SK-N-SH (cell line): ENCODE data around the gene PDS5B. TPM values are rescaled to one million over a fixed set of nuclear protein-coding genes. Genes with fewer than 3 reads are reported as not detected.
A peak's percentile ranks its signal among the peaks of the same experiment; 100 is the strongest.

Experiments
- CTCF ChIA-PET: fragments of 300-600, 350-600 bp; formaldehyde crosslinking; extraction: SDS; loops from one replicate; lab custom pipeline; 2021; lab: Yijun Ruan, JAX
- POLR2A ChIA-PET: fragments of 350-600 bp; sonication (Branson Sonifier 250); formaldehyde crosslinking; extraction: SDS; loops from one replicate; lab custom pipeline; 2020; ENCODE audit warnings: antibody characterized with exemption, inconsistent platforms; lab: Yijun Ruan, JAX
- DNase-seq: peaks from one replicate; pipeline ENCODE4 v3.0.0; 2012
- H2AFZ ChIP-seq: fragments of 200-600 bp; sonication (generic); 2 replicates; pipeline ENCODE4 v1.8.1; 2016; ENCODE audit warnings: antibody characterized with exemption, mild to moderate bottlenecking, low read depth
- H3F3A ChIP-seq: fragments of 200-600 bp; sonication (generic); replicated peaks from 2 replicates; pipeline ENCODE3; 2016; ENCODE audit warnings: antibody characterized with exemption, mild to moderate bottlenecking; ENCODE audit not compliant: insufficient read depth
- H3K27ac ChIP-seq, 2 experiments: fragments of 200-500 bp in 1 of 2; fragments of 200-600 bp in 1 of 2; sonication (Bioruptor generic) in 1 of 2; sonication (generic), shearing (Covaris generic) in 1 of 2; 2 replicates each; pipeline versions ENCODE4 v1.5.1 to v1.6.1; 2014 to 2016; ENCODE audit warnings: low read depth in 2 of 2, inconsistent platforms in 1 of 2, low read length in 1 of 2, mild to moderate bottlenecking in 1 of 2, mixed read lengths in 1 of 2
- H3K27me3 ChIP-seq: fragments of 200-600 bp; sonication (generic), shearing (Covaris generic); 2 replicates; pipeline ENCODE4 v1.6.1; 2016; ENCODE audit warnings: mixed run types; ENCODE audit not compliant: insufficient read depth
- H3K36me3 ChIP-seq, 2 experiments: fragments of 200-500 bp in 1 of 2; fragments of 200-600 bp in 1 of 2; sonication (Bioruptor generic) in 1 of 2; sonication (generic) in 1 of 2; replicated peaks in 1 of 2; 2 replicates each; pipeline versions ENCODE3 to v1.5.1; 2014 to 2016; ENCODE audit warnings: low read length in 1 of 2, mild to moderate bottlenecking in 1 of 2; ENCODE audit not compliant: insufficient read depth in 2 of 2, control insufficient read depth in 1 of 2
- H3K4me1 ChIP-seq, 2 experiments: fragments of 200-500 bp in 1 of 2; fragments of 200-600 bp in 1 of 2; sonication (Bioruptor generic) in 1 of 2; sonication (generic), shearing (Covaris generic) in 1 of 2; 2 replicates each; pipeline versions ENCODE4 v1.5.1 to v1.6.1; 2014 to 2016; ENCODE audit warnings: low read depth in 1 of 2, low read length in 1 of 2, mixed run types in 1 of 2; ENCODE audit not compliant: insufficient read depth in 2 of 2, control insufficient read depth in 1 of 2
- H3K4me2 ChIP-seq: fragments of 200-600 bp; sonication (generic), shearing (Covaris generic); 2 replicates; pipeline ENCODE4 v1.6.1; 2017; ENCODE audit warnings: mixed run types
- H3K4me3 ChIP-seq, 2 experiments: fragments of 200-500 bp in 1 of 2; fragments of 200-600 bp in 1 of 2; sonication (Bioruptor generic) in 1 of 2; sonication (generic), shearing (Covaris generic) in 1 of 2; 2 replicates each; pipeline versions ENCODE4 v1.5.1 to v1.8.1; 2014 to 2016; ENCODE audit warnings: low read depth in 2 of 2, inconsistent platforms in 1 of 2, low read length in 1 of 2, mild to moderate bottlenecking in 1 of 2, mixed read lengths in 1 of 2, moderate library complexity in 1 of 2
- H3K79me2 ChIP-seq: fragments of 200-600 bp; sonication (generic); 2 replicates; pipeline ENCODE4 v1.8.1; 2017; ENCODE audit warnings: mild to moderate bottlenecking; ENCODE audit not compliant: insufficient read depth
- H3K9ac ChIP-seq: fragments of 200-600 bp; sonication (generic); 2 replicates; pipeline ENCODE4 v1.6.1; 2017; ENCODE audit warnings: mixed run types
- H3K9me2 ChIP-seq: fragments of 200-600 bp; sonication (generic); 2 replicates; pipeline ENCODE4 v1.6.1; 2017; ENCODE audit warnings: mixed run types
- H3K9me3 ChIP-seq: fragments of 200-600 bp; sonication (generic); 2 replicates; pipeline ENCODE4 v1.6.1; 2017; ENCODE audit warnings: mixed run types, mild to moderate bottlenecking, moderate library complexity
- H4K20me1 ChIP-seq: fragments of 200-600 bp; sonication (generic); 2 replicates; pipeline ENCODE4 v1.6.1; 2017; ENCODE audit warnings: mild to moderate bottlenecking, mixed run types; ENCODE audit not compliant: insufficient read depth
- EP300 ChIP-seq, 2 experiments: IDR thresholded peaks; 2 replicates each; pipeline versions ENCODE4 v1.4.0 to v1.6.1; 2012; ENCODE audit warnings: borderline replicate concordance in 1 of 2, low read depth in 1 of 2, low read length in 1 of 2
- EZH2phosphoT487 ChIP-seq: fragments of 200-600 bp; sonication (generic); IDR thresholded peaks from 2 replicates; pipeline ENCODE4 v1.6.1; 2017; ENCODE audit warnings: low read depth, mixed run types, mild to moderate bottlenecking, antibody characterized with exemption, moderate library complexity, borderline replicate concordance
- FOXM1 ChIP-seq: IDR thresholded peaks from 2 replicates; pipeline ENCODE4 v1.4.0; 2012; ENCODE audit warnings: low read depth, mild to moderate bottlenecking
- GABPA ChIP-seq: IDR thresholded peaks from 2 replicates; pipeline ENCODE4 v1.4.0; 2012; ENCODE audit warnings: low read depth, mild to moderate bottlenecking
- GATA2 ChIP-seq: sonication (generic); formaldehyde crosslinking; IDR thresholded peaks from 2 replicates; pipeline ENCODE4 v1.5.0; 2020; ENCODE audit warnings: mild to moderate bottlenecking, missing genetic modification reagents
- IRF3 ChIP-seq: fragments of 150-350 bp; IDR thresholded peaks from 2 replicates; pipeline ENCODE4 v1.6.1; 2016; ENCODE audit warnings: mild to moderate bottlenecking, low read depth, low read length
- MAX ChIP-seq: IDR thresholded peaks from 2 replicates; pipeline ENCODE4 v1.4.0; 2012; ENCODE audit warnings: low read depth
- MXI1 ChIP-seq: IDR thresholded peaks from 2 replicates; pipeline ENCODE4 v1.6.1; 2012; ENCODE audit warnings: mild to moderate bottlenecking, low read depth, low read length, improper control_type of control experiment
- NFIC ChIP-seq: IDR thresholded peaks from 2 replicates; pipeline ENCODE4 v1.4.0; 2012; ENCODE audit warnings: borderline replicate concordance
- NRF1 ChIP-seq: IDR thresholded peaks from 2 replicates; pipeline ENCODE4 v1.6.1; 2012; ENCODE audit warnings: low read depth, mild to moderate bottlenecking, low read length
- POLR2AphosphoS5 ChIP-seq: IDR thresholded peaks from 2 replicates; pipeline ENCODE4 v1.6.1; 2012; ENCODE audit warnings: low read depth, low read length
- REST ChIP-seq: IDR thresholded peaks from 2 replicates; pipeline ENCODE4 v1.6.1; 2012; ENCODE audit warnings: mild to moderate bottlenecking, low read depth, low read length, moderate library complexity
- RXRA ChIP-seq: IDR thresholded peaks from 2 replicates; pipeline ENCODE4 v1.4.0; 2012; ENCODE audit warnings: low read depth, mild to moderate bottlenecking, borderline replicate concordance
- SIN3A ChIP-seq: IDR thresholded peaks from 2 replicates; pipeline ENCODE4 v1.6.1; 2012; ENCODE audit warnings: low read depth, mild to moderate bottlenecking, low read length, moderate library complexity, borderline replicate concordance
- SMC3 ChIP-seq: IDR thresholded peaks from 2 replicates; pipeline ENCODE4 v1.6.1; 2012; ENCODE audit warnings: low read depth, low read length, improper control_type of control experiment
- TAF1 ChIP-seq: IDR thresholded peaks from 2 replicates; pipeline ENCODE4 v1.6.1; 2012; ENCODE audit warnings: low read depth, mild to moderate bottlenecking, low read length, moderate library complexity, borderline replicate concordance
- ZBTB33 ChIP-seq: IDR thresholded peaks from 2 replicates; pipeline ENCODE4 v1.4.0; 2012; ENCODE audit warnings: low read depth, borderline replicate concordance
- WGBS: methylation state at CpG from one replicate; pipeline ENCODE4 v1.1.6; 2017; ENCODE audit warnings: low lambda C conversion rate; 5-methylcytosine and 5-hydroxymethylcytosine counted together
- polyA plus RNA-seq, 3 experiments: library from polyadenylated mRNA; depleted of rRNA; stranded (reverse); fragments of >200 nt; gene quantifications; 2 replicates each; pipeline ENCODE4 v1.2.3, GENCODE V29; 2012
- TF ChIP-seq, protein P1 (sequence below): IDR thresholded peaks from 2 replicates; pipeline ENCODE4; 2012
- TF ChIP-seq, protein P2 (sequence below): fragments of 150-350 bp; IDR thresholded peaks from 2 replicates; pipeline ENCODE4 v1.6.1; 2017; ENCODE audit warnings: antibody characterized with exemption, low read length, low read depth, borderline replicate concordance

The PDS5B gene
- polyA plus RNA-seq, 1 of the 3 experiments (the other 2 are of a cell fraction), result 3.8 TPM

DNA sequence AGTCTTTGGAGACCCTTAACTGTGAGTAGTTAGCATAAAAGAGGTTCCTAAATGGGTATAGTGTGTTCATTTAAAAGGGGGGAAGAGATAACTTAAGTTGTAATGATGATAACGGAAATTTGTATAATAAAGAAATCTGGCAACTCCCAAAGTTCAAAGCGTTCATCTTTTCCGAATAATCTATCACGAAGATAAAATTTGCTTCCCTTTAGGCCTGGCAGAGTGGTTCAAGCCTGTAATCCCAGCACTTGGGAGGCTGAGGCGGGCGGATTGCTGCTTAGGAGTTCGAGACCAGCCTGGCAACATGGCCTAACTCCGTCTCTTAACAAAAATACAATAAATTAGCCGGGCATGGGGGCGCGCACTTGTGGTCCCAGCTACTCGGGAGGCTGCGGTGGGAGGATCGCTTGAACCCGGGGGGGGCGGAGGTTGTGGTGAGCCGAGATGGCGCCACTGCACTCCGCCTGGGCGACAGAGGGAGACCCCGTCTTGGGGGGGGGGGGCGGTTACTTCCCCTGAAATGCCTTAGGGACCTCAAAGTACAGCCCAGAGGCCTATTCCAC is 48.6 kb upstream of the PDS5B start:
- no peak for TF ChIP-seq RXRA
- no peak for TF ChIP-seq TAF1
- no peak for TF ChIP-seq EP300 (IDR thresholded peaks at IDR 0.05; ENCODE audit: borderline replicate concordance in 1 of 2, low read depth in 1 of 2, low read length in 1 of 2)
- TF ChIP-seq NRF1, result no peak
- no peak for TF ChIP-seq ZBTB33
- TF ChIP-seq SMC3, result no peak
- no peak for TF ChIP-seq SIN3A
- no peak for TF ChIP-seq FOXM1
- TF ChIP-seq, protein P1, sequence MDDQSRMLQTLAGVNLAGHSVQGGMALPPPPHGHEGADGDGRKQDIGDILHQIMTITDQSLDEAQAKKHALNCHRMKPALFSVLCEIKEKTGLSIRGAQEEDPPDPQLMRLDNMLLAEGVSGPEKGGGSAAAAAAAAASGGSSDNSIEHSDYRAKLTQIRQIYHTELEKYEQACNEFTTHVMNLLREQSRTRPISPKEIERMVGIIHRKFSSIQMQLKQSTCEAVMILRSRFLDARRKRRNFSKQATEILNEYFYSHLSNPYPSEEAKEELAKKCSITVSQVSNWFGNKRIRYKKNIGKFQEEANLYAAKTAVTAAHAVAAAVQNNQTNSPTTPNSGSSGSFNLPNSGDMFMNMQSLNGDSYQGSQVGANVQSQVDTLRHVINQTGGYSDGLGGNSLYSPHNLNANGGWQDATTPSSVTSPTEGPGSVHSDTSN, result no peak
- TF ChIP-seq MAX, result no peak
- TF ChIP-seq MXI1, result no peak
- TF ChIP-seq EZH2phosphoT487, result no peak
- no peak for TF ChIP-seq REST
- TF ChIP-seq GABPA, result no peak
- no peak for TF ChIP-seq GATA2 (CRISPR knock-in tag)
- no peak for TF ChIP-seq POLR2AphosphoS5
- TF ChIP-seq IRF3, result no peak
- no peak for TF ChIP-seq NFIC
- TF ChIP-seq, protein P2, sequence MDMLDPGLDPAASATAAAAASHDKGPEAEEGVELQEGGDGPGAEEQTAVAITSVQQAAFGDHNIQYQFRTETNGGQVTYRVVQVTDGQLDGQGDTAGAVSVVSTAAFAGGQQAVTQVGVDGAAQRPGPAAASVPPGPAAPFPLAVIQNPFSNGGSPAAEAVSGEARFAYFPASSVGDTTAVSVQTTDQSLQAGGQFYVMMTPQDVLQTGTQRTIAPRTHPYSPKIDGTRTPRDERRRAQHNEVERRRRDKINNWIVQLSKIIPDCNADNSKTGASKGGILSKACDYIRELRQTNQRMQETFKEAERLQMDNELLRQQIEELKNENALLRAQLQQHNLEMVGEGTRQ, result no peak
- TF ChIP-seq, all 33 proteins: peak for 0
- H3K4me3 ChIP-seq, result peak overlapping the region; percentile 92 to 100
- peak overlapping the region; percentile 90 to 92 for H3K27ac ChIP-seq
- H3K27me3 ChIP-seq, result no peaks in the 10 kb centered on the region
- peak overlapping the region; percentile 96 for H3K9ac ChIP-seq
- H3K36me3 ChIP-seq, result peaks cover 34 to 35% of the 10 kb centered on the region in 2 experiments
- peaks cover 60% of the 10 kb centered on the region for H3K79me2 ChIP-seq
- H3K9me3 ChIP-seq, result no peaks in the 10 kb centered on the region
- no peak for DNase-seq
- no peaks in the 10 kb centered on the region for H4K20me1 ChIP-seq
- ChIA-PET POLR2A (no interaction called here), CTCF (interaction anchor here (1.1 to 2.2 kb wide), 5 partner anchors 16 to 628 kb away, joined by 3 to 6 read pairs (median 4); no protein-coding TSS in a partner anchor)
- peaks cover 0 to 4% of the 10 kb centered on the region in 2 experiments; a peak in 3 of 4 replicates for H3K4me1 ChIP-seq
- 42% methylated on average over 15 of the region's 22 CpGs for whole genome bisulfite sequencing
- H3F3A ChIP-seq, result peaks cover 5% of the 10 kb centered on the region
- peak overlapping the region; percentile 98 for H2AFZ ChIP-seq
- no peaks in the 10 kb centered on the region for H3K9me2 ChIP-seq
- peak overlapping the region; percentile 79 for H3K4me2 ChIP-seq
